Endometrial microvascular endothelial cells (primary cell): ENCODE results near the gene STK39. TPM values are rescaled to one million over a fixed set of nuclear protein-coding genes. Genes with fewer than 3 reads are reported as not detected.

ENCODE experiments used
- in situ Hi-C: cut with HindIII; loops from 2 replicates; pipeline ENCODE4 v1.10.0; 2017; ENCODE audit warnings: low sequenced_read_pairs, low pct_unique_long_range_greater_than_20kb; ENCODE audit errors: inconsistent ontology term
- total RNA-seq: library from RNA; depleted of rRNA; stranded (reverse); fragments of >200 nt; gene quantifications from one replicate; pipeline ENCODE4 v1.2.3, GENCODE V29; 2015; ENCODE audit errors: inconsistent ontology term

Gene STK39
- total RNA-seq, 1 donor from 2014 or later: 10.3 TPM

DNA sequence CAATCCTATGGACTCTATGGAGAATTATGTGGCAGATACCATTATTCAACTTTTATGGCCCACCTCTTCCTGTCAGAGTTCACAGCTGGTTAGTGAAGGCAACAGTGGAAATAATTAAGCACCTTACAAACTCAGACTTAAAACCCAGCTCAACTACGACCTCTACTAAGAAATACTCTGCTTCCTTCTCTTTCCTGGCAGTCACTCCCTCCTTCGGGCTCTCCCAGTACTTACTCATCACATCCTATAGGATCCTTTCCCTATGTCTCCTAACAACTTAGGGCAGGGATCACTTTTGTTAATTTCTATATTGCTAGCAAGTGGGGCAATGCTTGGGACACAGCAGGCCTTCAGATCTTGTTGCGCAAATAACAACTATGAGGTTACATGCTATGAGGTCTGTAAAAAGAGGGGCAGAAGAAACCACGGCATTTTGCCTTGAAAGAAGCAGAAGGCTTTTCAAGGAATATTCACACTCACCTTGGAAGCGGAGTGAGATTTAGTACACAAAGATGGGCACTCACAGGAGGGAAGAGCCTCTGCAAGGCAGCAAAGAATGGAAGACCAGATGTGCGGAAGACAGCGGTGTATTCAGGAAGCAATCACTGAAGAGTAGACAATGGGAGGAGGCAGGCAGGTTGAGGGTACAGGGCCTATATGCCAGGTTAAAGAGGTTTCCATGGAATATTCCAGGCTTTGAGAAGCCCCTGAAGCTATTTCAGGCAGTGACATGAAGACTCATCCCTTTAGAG lies 2.1 kb downstream of the STK39 start:
- in situ Hi-C loops: no loop called here

DNA sequence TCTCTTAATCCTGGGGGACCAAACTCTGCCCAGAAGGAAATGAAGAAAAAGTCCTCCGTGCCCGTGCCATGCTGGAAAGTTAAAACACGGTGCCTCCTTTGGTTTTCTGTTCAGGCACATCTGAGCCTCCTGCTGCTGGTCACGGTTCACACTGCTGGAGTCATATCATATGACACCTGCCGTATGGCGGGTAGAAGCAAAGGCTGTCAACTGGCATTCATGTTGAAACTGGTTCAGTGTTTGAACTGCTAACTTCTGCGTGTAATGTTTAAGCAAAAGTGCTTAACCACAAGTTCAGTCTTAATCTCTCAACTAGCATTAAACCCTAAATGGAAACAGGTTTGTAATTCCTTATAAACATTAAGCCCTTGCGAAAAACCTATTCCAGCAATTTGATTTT lies 3.1 kb downstream of the STK39 start:
- in situ Hi-C loops: no loop called here

DNA sequence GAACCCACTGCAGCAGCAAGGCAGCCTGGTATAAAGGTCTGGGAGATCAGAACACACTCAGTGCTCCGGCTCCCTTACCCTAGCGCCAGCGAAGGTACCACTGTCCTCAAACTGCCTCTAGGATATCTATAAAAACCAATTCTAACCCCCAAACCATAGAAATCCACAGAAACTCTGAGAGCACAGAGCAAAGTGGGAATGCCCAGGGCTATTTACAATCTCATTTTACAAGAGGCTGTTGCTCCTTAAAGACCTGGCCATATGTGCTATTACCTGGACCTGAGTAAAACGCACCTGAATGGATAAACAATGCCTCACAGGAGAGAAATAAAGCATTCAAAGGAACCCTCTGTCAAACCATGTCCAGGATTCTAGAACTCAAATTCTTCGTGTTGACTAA lies 4.3 kb downstream of the STK39 start:
- in situ Hi-C loops: no loop called here

DNA sequence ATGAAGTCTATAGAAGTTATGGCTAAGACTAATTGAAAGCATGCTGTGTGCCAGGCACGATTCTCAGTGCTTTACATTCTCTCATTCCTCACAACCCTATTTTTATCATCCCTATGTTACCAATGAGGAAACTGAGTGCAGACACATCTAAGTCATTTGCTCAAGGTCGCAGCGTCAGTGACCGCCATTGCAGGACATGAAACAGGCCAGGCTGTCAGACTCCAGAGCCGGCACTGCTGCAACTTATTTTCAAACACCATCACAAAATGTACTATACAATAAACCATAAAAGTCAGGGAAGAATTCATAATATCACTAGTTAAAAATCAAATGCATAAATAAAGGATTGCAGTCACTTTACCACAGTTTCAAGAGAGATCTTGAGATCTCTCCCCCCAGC lies 5.6 kb downstream of the STK39 start:
- in situ Hi-C loops: no loop called here

DNA sequence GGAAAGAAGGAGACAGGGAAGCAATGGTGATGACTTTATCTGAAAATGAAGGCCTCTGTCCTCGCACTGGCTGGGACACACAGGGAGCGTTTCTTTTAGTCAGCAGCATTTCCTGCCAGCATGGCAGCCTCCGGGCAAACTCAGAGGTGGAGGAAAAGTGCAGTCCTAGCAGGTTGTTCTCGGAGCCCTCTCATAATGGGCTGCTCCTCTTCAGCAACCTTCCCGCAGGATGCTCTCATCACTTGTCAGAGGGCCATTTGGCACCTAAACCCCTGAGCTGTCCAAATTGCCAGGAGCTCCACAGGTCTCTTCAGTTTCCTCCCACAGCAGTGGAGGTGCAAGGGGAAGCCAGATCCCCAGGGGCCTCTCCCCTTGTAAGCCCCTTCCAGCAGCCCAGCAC lies 6.2 kb downstream of the STK39 start:
- in situ Hi-C loops: no loop called here

DNA sequence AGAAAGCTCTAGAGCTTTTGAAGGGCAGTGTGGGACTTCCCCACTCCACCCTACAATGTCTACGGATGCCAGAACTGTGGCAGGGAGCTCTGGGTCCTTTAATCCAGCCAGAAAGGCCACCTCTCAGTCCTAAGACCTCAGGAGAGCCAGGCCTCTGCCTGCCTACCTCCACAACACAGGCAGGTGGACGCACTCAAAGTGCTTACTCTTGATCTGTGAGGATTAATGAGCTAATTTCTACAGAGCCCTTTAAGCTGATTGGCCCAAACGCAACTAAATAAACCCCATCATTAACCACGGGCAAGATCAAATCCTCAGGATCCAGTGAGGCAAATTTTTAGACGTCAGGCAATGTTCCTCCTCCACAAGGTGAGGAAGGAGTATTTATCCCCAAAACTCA lies 8.1 kb downstream of the STK39 start:
- in situ Hi-C loops: no loop called here

DNA sequence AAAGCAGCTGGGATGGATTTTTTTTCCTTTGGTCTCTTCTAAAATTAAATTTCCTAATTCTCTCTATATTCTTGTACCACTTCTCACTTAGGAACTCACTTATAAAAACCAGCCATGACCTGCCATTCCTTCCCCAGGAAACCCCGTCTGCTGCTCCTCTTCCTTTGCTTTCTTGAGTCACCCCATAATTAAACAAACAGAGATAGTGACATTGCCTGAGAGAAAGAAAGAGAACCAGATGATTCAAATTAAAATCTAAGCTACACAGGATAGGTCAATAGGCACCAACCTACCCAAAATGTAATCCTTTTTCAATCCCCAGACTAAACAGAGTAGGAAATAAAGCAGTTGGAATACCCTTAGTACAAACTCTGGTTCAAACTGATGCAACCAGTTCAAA lies 9.7 kb downstream of the STK39 start:
- in situ Hi-C loops: no loop called here

DNA sequence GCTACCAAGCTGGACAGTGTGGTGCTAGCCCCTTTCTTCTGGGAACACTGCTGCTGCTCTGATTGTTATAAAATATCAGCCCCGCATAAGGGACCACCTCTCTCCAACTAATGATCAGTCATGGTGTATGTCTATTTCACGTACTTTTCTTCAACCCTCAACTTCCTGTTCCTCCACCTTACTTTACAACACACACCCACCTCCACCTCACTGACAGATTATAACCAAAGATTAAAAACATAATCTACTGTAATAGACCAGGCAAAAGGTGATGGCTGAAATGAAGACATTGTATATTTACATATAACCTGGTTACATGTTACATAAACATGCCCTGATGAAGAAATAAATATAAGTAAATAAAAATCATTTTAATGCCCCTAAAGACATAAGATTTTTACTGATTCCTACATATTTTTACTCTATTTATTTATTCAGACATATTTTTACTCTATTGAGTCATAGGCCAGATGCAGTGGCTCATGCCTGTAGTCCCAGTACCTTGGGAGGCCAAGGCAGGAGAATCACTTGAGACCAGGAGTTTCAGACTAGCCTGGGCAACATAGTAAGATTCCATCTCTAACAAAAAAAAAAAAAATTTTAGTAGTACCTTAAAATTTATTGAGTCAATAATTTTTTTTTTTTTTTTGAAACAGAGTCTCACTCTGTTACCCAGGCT lies 12.8 kb downstream of the STK39 start:
- in situ Hi-C loops: no loop called here

DNA sequence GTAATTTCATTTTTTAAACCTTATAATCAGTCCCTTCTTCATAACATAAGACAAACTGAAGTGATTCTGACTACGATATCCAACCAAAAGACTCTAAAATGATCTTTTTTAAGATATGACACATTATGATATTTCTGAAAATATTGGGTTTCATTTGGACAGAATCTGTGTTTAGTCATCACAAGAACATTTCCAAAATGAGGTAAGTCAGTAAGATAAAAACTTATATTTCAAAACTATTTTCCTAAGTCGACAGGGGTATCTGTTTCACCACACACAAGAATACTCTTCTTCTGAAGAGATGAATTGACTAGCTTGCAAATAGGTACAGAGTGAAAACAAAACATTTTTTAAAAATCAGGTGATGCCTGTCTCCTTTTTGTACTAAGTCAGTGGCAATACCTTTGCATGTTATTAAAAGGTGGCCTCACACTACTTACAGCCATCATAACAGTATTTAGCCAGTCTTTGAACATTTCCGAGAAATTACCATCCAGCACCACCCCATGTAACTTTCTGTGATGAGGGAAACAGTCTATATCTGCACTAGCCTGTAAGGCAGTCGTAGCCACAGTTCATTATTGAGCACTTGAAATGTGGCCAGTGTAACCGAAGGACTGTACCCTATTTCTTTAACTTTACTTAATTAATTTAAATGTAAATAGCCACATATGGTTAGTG lies 13.5 kb downstream of the STK39 start:
- in situ Hi-C loops: no loop called here

DNA sequence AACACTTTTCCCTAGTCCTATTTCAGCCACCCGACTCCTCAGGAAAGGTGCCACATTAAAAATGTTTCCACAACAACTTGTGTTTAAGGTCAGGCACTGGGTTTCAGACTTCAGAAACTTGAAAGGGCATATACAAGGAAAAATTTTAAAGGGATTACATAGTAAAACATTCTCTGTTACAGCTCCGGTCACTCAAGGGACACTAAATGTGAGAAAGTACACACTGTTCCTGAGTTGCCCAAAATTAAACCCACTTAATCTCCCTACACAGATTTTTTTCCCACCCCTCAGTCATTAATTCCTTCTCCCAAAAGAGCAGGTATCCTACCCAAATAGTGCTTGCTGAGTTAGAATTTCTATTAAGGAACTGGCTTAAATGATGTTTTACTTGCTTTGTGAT lies 14.2 kb downstream of the STK39 start:
- in situ Hi-C loops: no loop called here

DNA sequence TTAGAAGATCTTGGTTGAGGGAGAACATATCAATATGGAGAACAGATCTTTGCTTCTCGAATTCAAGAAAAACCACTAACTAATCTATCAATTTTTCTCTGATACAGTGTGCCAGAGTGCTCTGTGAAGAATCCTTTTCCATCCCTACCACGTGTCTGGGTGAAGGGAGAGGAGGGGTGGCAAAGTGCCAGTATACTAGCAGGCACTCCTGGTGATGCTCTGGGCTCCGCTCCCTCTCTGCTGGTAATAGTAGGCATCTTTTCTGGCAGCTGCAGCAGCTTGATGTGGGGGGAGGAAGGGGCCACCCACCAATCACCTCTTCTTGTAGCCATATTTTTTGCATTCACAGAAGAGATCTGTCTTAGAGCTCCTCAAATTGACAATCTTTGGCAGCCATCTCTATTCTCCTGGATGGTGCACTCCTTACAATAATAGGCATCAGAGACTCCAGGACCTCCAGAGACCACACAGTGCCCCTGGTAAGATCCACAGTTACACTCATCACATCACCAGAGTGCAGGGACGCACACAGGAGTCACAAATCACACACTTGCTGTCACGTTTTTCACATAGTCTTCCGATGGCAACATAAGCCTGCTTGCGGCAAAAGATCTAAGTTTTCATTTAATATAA lies 15.7 kb downstream of the STK39 start:
- in situ Hi-C loops: no loop called here

DNA sequence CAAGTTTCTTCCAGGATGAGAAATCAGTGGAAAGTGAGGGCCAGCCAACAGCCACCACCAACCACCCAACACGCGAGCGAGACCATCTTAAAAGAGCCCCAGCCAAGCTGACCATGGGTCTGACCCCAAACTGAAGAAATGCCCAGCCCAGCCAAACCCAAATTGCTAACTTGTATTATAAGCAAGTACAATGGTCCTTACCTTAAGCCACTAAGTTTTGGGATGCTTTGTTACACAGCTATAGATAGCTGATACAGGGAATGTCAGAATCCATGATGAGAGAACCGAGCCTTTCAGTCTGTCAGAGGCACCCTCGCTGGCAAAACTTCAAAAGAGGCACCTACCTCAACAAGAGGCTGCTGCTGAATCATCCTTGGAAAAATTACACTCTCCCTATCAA lies 17.0 kb downstream of the STK39 start:
- in situ Hi-C loops: no loop called here

DNA sequence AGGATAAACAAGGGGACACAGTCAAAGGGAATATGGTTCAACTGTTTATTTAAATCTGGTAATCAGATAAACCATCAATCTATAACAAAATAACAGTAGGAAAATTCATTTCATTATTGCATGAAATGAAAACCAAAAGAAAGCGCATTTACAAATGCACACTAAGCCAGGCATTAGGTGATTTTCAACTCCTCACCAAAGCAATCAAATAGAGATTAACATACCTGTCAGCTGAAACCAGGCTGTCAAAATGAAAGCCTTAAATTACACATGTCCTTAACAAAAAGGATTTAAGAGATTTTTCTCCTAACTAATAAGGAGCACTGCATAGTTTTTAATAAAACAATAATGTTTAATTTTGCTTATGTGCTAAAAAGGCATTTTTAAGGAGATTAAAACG lies 23.0 kb downstream of the STK39 start:
- in situ Hi-C loops: no loop called here

DNA sequence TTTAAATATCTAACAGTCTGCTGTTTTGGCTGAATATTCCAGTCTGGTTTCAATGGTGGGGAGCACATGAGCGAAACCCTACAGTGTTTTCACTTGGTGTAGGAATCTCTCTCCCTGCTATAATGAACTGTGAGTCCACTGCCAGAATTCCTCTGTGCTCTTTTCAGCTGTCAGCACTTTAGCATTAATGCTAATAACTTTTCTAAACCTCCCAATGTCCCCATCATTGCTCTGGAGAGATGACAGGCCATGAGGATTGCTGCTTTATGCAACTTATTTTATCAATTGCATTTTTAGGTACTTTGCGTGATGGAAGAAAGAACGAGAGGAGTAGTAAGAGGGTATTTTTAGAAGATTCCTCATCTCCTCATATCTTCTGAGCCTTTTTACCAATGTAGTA lies 25.3 kb downstream of the STK39 start:
- in situ Hi-C loops: no loop called here

DNA sequence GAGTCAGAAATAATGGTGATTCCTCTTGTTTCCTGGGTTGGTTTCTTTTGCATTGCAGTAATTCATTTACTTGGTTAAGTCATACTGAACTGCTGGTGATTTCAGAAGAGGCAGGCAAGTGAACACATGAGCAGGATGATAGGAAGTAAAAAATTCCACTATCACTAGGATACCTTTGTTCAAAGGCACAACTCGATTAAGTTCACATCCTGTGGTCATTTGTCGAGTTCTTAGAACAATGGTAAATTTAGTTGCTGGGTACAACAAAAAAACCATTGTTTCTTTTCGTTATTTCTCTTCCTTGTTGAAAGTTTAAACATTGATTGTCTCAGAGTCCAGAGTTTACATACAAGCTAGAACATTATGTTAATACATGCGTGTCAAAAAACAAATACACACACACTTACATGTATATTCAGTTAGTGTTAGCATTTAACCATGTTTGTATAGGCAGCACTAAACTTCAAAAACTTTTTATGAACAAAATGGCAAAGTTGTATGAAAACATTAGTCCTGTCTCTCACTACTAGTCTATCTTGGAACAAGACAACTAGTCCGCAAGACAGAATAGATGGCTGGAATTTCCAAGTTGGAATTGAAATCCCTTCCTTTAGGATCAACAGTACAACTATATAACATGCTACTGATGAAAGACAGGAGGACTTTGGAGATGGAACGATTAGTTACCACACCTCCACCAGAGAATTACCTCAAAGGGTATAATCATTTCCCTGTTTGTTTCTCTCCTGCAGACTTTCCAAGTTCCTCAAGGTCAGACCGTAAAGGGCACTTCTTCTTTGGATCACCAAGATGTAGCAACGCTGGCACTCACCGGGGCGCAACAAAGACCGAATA lies 26.2 kb downstream of the STK39 start:
- in situ Hi-C loops: no loop called here

DNA sequence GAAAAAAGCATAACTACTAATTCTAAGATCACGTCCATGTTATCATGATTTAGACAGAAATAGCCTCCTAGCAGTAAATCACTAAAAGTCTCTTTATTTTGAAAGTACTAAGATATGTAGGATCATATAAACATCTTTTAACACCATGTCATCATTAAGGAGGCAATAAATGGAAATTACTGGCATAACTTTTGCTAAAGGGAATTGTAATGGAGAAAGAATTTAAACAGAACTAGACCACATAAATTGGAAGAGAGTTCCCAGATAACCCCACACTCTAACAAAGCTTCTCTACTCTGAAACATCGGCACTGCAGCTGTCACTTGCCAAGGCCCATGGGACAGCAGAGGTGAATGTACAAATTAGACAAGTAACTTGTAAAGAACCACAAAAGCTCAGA lies 29.5 kb downstream of the STK39 start:
- in situ Hi-C loops: no loop called here

DNA sequence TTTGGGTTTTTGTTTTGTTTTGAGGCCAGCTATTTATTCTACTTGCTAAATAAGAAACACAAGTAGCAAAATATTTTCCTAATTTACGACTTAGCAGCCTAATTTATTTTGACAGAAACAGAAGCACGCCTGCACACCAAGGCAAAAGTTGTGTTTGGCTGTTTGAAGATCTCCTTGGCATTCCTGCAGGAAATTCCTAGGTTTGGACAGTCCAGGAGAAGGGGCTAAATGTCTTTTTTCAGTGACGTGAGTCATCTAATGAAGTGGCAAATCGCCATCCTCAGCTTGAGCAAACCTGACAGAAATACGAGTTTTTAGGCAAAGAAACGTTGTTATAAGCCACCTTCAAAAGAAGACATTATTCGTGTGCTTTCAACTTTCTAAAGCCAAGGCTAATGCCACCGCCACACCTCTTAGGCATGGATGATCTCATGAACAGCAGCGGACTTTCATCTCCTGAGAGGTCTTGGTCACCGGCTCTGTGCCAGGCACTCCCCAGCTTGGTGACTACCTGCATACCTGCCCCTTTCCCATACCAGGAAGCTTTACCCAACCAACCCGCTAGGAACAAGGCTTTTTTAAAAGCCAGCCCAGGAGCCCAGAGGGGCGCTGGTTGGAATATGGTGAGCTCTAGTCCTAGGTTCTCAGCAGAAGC lies 30.9 kb downstream of the STK39 start:
- in situ Hi-C loops: no loop called here

DNA sequence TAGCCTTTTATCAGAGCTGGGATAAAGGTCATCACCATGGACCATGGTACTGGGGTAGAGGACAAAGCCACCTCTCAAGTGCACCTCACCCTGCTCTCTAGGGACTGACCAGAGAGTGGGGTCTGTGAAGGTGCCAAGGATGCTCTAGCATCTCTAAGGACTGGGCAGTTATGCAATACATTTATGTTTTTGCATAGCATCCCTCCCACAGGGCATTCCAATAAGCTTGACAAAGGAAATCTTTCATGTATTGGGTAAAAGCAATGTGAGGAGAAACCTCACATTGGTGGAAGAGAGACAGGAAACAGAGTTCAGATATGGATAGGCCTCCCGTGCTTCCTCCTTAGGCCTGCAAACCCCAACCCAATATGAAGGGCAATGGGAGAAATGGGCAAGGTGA lies 31.6 kb downstream of the STK39 start:
- in situ Hi-C loops: no loop called here
